Stimulated activated naive CD4-positive, alpha-beta T cell treated with Interleukin-2 at 50 U/mL for 16 hours (primary cell): ENCODE measurements around the gene SF3A1.
A peak's percentile ranks its signal among the peaks of the same experiment; 100 is the strongest.
"Not testable (repeated sequence)": the region's sequence is repeated elsewhere in the genome, so short reads cannot be mapped to it uniquely, and the experiment has no call there.

Experiments
- DNase-seq: peaks from one replicate; lab custom pipeline; 2025; lab: John Stamatoyannopoulos, UW

Gene SF3A1

GRCh38 chr22:30356449-30357235, at the start of gene SF3A1, which contains the start of gene CCDC157:
Gene SF3A1 (minus strand): TSS chr22:30356894. CDS start chr22:30356792, 102 bp downstream.
Gene CCDC157 (plus strand): TSS chr22:30357007. CDS start chr22:30366001, 8,994 bp downstream.
- DNase-seq, result peak; percentile 82

GRCh38 chr22:30406400-30406799, 49.7 kb upstream of the SF3A1 start:
- DNase-seq, result no peak

GRCh38 chr22:30405731-30406130, 49.0 kb upstream of the SF3A1 start:
- no peak for DNase-seq

- no peak for DNase-seq
Observed at GRCh38 chr22:30404307-30404706, 47.6 kb upstream of the SF3A1 start.

GRCh38 chr22:30402766-30403104, 46.0 kb upstream of the SF3A1 start:
- DNase-seq, result not testable (repeated sequence)

GRCh38 chr22:30402028-30402765, 45.5 kb upstream of the SF3A1 start:
- DNase-seq, result no peak

- not testable (repeated sequence) for DNase-seq
Observed at GRCh38 chr22:30401024-30401423, 44.3 kb upstream of the SF3A1 start.

- no peak for DNase-seq
Observed at GRCh38 chr22:30400159-30400558, 43.5 kb upstream of the SF3A1 start.

- DNase-seq, result no peak
Observed at GRCh38 chr22:30399718-30400117, 43.0 kb upstream of the SF3A1 start.

- no peak for DNase-seq
Observed at GRCh38 chr22:30398685-30399680, 42.3 kb upstream of the SF3A1 start.

GRCh38 chr22:30397656-30398635, 41.3 kb upstream of the SF3A1 start:
- no peak for DNase-seq

GRCh38 chr22:30396871-30397655, 40.4 kb upstream of the SF3A1 start, which contains the start of gene SEC14L2:
Gene SEC14L2 (plus strand): TSS chr22:30397018. CDS start chr22:30397117, 99 bp downstream.
- peak; percentile 52 for DNase-seq

- no peak for DNase-seq
Observed at GRCh38 chr22:30393885-30394284, 37.2 kb upstream of the SF3A1 start.

GRCh38 chr22:30393322-30393680, 36.6 kb upstream of the SF3A1 start:
- no peak for DNase-seq

GRCh38 chr22:30392661-30393321, 36.1 kb upstream of the SF3A1 start:
- DNase-seq, result no peak

GRCh38 chr22:30390974-30391691, 34.4 kb upstream of the SF3A1 start:
- peak; percentile 58 for DNase-seq

- peak; percentile 72 for DNase-seq
Observed at GRCh38 chr22:30386960-30387827, 30.5 kb upstream of the SF3A1 start, which contains the start of gene RNF215. Gene RNF215 (minus strand): TSS chr22:30387411. CDS start chr22:30387313, 98 bp downstream.

GRCh38 chr22:30386608-30386959, 29.9 kb upstream of the SF3A1 start:
- no peak for DNase-seq
